GM18526 (cell line): ENCODE data around the gene ZDHHC21.

ENCODE experiments used
- POLR2A ChIP-seq: IDR thresholded peaks from 3 replicates; pipeline ENCODE4 v1.6.1; 2011; ENCODE audit not compliant: insufficient read length; ENCODE audit errors: extremely low read depth

The ZDHHC21 gene

DNA sequence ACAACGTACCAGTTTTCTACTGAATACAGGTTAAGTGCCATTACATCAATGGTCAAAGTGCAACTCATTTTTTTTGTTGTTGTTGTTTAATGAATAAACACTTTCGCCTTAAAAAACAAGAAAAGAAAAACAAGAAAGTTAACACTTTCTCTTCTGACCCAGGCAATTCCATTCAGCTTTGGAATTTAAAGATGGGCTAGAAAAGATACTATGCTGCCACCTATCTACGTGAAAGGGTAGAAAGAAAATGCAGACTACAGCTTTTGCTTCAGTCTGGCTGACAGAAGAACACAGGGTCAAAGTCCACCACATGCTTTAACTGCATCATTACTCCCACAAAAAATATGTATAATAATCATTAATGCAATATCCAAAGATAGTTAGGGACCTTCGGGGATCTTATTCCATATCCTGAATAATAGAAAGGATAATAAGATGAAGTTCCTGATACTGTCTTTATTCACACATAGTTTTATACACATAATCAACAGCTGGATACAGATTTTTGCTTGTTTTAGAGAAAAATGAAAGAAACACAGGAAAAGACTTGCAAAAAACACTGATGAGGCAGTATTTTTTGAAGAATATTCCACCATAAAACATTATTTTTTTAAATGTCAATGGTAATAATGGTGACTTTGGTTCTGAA is 40.4 kb downstream of the ZDHHC21 start:
- TF ChIP-seq POLR2A: no peak

DNA sequence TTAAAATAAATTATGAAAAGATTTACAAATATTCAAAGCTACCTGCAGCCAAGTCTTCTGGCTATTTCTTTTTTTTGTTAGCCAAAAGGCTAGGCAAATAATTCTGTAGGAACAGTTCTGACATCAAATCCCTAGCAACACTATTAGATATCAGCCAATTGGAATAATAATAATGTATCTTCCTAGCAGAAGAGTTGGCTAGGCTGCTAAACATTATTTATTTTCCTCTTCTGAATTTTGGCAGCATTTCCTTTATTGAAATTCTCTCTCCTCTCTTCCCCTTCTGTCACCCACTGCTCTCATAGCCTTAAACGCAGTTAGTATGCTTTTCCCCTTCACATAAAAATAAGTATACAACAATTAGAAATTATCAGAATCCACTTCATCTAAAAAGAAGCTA is 42.6 kb downstream of the ZDHHC21 start:
- TF ChIP-seq POLR2A: no peak

DNA sequence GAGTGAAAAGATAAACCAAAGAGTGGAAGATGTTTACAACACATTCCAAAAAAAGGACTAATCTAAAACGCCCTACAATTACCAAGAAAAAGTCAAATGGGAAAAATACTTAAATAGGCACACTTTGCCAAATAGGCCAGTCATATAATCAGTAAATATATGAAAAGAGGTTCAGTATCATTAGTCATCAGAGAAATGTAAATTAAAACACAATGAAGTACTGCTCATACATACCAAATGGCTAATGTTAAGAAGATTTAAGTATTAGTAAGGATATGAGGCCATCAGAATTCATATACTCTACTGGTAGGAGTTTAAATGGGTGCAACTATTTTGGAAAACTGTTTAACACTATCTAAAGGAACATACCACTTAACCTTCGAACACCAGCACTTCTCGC is 47.6 kb downstream of the ZDHHC21 start:
- no peak for TF ChIP-seq POLR2A

DNA sequence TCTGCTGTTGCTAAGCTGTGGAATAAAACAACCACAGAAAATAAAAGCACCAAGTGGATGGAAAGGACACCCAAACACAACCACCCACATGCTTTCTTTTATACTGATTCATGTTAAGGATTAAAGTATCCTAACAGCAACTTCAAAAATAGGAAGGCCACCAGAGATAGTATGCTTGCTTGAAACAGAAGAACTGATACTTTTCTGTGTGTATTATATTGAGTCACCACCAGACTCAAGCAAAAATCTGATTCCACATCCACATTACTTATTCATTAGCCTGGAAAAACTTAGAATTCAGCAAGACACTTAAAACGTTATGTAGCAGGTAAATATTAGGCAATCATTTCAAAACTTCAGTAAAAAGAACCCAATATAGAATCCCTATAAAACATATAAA is 52.3 kb downstream of the ZDHHC21 start:
- no peak for TF ChIP-seq POLR2A

DNA sequence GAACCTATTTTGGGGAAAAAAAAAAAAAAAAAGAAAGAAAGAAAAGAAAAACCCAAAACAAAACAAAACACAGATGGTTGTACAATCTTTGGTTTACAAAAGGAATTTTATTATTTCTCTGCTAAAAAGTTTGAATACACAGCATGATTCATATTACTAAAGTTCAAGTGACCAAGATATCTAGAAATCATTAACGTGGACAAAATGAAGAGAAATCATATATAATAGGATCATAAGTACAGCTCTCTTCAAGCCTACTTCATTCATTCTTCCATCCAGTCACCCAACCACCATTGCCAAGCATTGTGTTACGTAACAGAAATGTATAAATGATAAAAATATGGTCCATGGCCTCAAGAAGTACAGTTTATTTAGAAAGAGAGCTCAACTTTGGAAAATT is 52.9 kb downstream of the ZDHHC21 start:
- TF ChIP-seq POLR2A: no peak

DNA sequence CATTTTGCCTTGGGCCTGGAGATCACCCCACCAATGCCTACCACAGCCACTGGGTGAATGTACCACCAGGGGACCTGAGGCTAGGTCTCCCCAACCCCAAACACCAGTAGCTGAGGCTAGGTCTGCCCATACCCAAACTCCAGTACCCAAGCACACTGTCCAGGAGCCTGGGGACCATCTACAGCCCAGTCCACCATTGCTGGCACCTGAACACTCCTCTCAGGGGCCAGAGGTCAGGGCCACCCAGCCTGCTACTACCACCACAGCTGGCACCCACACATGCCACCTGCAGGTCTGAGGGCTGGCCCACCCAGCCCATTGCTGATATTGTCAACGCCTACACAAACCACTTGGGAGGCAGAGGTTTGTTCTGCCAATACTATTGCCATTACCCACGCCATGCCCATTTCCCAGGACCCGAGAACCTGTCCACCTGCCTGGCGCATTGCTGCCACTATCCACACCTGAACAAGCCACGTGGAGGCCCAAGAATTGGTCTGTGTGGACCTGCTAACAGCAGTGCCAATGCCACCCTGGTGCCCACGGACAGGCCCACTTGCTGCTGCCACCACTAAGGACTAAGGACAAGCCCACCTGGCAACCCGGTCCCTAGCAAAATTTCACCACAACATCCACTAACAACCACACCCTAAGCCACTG is 59.2 kb downstream of the ZDHHC21 start:
- TF ChIP-seq POLR2A: no peak

DNA sequence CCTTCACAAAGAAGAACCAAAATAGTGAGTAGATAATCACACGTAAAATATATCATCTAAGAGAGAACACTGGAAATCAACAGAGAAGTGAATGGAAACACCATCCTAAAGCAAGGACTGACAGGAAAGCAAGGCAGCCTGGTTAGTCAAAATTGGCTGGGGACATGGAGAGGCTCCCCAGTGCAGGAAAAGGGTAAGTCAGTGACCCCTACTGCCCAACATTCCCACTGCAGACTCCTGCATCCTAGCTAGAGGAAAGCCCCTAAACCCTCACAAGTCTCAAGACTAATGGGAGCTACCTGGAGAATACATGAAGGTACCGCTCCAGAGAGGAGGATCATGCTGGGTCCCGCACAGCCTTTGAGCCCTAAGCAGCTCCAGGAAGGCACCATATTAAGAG is 60.1 kb downstream of the ZDHHC21 start:
- TF ChIP-seq POLR2A: no peak

DNA sequence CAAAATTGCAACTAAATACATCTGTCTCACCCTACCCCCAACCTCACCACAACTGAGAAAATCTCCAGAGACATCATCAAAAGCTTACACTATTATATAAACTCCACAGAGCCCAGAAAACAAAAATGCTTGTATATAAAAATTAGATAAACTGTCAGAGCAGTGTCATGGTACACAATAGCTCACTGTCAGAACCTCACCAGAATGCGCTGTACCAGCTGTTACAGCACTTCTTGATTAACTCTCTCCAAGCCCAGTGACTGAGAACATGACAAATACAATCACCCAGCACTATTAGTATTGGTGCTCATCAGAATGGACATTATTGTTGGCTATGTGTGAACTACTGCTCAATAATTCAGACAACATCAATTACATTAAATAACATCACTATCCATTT is 65.7 kb downstream of the ZDHHC21 start:
- no peak for TF ChIP-seq POLR2A

DNA sequence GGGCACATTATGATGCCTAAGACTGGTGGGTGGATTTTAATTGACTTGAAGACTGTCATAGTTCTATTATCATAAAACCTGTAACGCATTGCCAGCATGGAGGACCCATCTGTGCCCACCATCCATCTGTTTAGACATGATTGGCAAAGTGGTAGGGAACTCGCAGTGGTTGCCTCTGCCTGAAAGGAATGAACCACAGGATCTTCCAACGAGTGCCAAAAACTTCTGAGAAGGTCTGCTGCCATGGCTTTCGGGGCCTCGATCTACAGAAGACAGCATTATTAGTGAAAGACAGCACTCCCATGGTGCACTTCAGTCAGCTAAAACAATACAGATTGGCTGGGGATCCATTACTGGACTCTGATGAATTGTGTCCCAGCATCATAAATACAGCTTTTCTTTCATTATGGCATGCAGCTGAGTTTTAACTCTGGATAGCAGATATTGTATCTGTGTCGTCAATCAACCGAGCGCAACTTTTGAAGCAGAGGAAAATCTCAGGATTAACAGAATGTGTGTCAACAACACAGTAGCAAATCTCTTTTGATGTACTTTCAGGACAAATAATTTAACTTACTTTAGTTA is 74.3 kb downstream of the ZDHHC21 start:
- no peak for TF ChIP-seq POLR2A

DNA sequence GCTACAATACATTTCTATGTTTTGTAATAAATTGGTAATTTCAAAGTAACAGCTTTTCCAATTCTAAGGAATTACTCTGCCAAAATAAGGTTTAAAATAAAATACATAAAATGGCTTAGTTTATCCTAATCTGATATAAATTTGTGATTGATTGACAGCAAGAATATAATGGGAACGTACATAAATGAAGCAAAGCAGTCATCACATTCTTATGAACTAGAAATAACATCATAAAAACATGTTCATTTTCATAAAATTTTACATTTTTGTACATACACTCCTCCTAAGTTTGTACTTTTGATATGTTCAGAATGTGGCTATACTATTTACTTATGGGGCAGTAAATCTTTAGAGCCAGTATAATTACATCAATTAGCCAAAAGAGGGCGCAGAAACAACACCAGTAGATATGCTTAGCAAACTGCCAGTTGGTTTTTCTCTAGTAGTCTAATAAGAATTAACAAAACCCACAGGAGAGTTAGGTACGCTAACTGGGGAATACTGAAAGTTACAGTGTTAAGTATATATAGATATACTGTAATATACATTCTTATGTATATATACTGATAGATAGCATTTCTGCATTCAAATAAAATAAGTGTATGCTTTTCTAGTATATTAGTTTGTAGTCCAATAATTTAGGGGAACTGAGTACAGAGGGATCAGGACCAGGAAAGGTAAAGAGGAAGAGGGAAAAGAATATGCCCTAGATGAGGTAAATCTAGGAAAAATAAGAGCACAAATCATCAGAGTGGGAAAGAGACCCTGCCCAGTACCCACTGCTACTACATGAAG is 76.8 kb downstream of the ZDHHC21 start:
- TF ChIP-seq POLR2A: no peak

DNA sequence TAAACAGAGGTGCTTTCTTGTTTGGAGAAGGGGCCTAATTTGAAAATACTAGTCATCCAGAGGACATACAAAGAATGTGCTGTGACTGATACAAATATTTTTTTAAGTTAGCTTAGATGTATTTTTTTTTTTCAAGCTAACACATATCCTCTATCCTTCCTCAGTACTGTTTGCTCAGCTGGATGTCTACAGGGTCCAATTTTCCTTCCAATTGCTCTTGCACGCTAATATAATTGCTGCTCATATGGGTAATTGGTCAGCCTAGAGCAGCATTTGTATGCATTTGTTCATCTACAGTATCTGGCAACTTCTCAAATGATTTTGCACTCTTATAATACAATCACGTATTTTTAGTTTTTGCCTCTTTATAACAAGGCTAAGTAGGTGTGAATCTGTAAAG is 84.7 kb downstream of the ZDHHC21 start:
- TF ChIP-seq POLR2A: no peak

DNA sequence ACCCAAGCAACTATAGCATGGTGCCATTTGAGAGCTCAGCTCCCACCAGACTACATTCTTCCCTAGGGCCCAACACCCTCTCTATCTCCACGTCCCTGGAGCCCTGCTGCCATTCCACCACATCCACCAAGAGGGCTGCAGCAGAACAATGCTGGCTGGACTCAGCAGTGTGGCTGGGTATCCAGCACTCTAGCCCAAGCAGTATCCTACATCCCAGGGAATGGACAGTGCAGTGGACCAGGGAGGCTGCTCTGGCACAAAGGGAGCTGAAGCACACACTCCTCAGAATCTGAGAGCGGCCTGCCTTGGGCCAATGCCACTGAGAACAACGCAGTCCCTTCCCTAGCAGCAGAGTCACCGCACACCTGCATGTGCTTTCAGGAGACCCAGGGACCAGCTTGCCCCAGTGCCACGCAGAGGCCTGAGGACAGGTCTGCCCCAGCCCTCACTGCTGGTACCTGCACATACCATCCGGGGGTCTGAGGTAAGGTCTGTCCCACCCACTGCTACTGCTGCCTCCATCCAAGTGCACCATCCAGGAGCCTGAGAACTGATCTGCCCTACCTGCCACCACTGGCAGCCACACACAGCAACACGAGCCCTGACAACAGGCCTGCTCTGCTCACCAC is 95.9 kb downstream of the ZDHHC21 start:
- TF ChIP-seq POLR2A: no peak

DNA sequence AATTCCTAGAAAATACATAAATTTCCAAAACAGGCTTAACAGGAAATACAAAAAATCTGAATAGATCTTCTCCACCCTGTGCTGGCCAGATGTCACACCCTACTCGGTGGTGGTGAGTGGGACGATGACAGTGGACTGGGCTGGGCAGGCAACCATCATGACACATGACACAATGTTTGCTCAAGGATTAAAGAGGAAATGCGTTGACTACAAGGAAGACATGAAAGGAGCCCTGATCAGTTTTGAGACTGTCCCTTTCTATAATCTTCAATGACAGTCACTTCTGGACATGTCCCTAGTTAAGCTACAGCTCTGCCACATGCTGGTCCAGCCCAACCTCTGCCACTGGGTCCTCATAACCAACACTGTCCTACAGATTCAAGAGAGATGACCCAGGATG is 99.8 kb downstream of the ZDHHC21 start:
- TF ChIP-seq POLR2A: no peak

DNA sequence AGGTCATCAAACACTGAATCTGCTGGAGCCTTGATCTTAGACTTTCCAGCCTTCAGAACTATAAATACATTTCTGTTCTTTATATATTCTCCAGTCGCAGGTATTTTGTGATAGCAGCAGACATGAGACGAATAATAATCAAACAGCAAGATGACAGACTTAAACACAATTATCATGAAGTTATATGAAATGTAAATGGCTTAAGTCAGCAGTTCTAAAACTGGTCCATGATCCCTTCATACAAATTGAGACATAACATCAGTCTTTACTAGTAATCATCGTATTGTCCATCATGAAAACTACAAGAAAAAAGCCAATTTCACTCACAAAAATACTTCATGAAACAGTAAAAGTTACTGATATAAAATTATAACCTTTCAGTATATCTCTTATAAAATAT is 101.8 kb downstream of the ZDHHC21 start:
- TF ChIP-seq POLR2A: no peak

DNA sequence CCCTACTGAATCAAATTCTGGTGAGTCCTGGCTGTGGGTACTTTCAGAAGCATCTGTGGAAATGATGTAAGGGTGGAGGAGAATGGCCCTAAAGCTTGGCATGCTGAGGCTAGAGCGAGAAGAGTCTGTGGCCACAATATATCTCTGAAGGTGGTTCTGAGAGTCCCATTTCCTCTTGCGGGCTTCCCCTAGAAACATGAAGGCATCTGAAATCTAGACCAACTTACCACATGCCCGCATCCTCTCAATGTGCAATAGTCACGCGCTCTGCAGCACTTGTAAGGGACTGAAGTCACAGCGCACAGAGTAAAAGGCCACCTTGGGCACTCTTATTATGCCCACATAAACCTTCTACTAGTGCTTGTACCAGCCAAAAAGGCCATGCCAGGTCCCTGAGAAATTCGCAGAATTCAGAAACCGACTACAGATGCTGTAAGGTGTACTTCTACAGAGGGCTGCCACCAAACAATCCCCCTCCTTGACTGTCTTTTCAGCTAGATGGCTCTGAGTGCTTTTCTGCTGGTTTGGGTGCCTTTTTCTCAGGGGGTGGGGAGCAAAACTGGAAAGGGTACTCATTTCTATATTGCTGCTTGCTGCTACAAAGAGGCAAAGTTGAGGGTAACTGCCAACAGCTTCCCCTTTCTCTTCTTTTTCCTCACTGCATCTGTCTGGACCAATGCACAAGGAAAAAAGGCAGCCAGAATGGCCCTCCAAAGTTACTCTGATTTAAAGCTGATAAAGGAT is 107.3 kb downstream of the ZDHHC21 start:
- no peak for TF ChIP-seq POLR2A
